HepG2 (cell line): Measurements from ENCODE around the gene DAPK3. TPM values are rescaled to one million over a fixed set of nuclear protein-coding genes. Genes with fewer than 3 reads are reported as not detected.

Experiments used
- AGO2 ChIP-seq: fragments of 200-400 bp; formaldehyde crosslinking; optimal IDR thresholded peaks from 2 replicates; pipeline ENCODE3; 2017; ENCODE audit warnings: mild to moderate bottlenecking, low read depth, low read length, moderate library complexity
- EEA1 ChIP-seq: sonication (generic); formaldehyde crosslinking; IDR thresholded peaks from 2 replicates; pipeline ENCODE4 v1.5.1; 2020; ENCODE audit warnings: mild to moderate bottlenecking, missing genetic modification reagents, borderline replicate concordance
- GABPB1 ChIP-seq: IDR thresholded peaks from 2 replicates; pipeline ENCODE4 v1.6.1; 2016; ENCODE audit warnings: mild to moderate bottlenecking, missing genetic modification reagents, moderate library complexity, missing compliant biosample characterization
- HMGA1 ChIP-seq: sonication (generic); formaldehyde crosslinking; conservative IDR thresholded peaks from 2 replicates; pipeline ENCODE4 v1.4.0; 2020; ENCODE audit warnings: missing genetic modification reagents
- HNRNPL ChIP-seq: fragments of 200-400 bp; formaldehyde crosslinking; IDR thresholded peaks from 2 replicates; pipeline ENCODE4 v1.6.1; 2017; ENCODE audit warnings: mild to moderate bottlenecking, low read depth, low read length
- MEF2D ChIP-seq: sonication (generic); formaldehyde crosslinking; IDR thresholded peaks from 2 replicates; pipeline ENCODE4 v1.5.1; 2020; ENCODE audit warnings: mild to moderate bottlenecking, missing genetic modification reagents
- RBFOX2 ChIP-seq: fragments of 200-400 bp; formaldehyde crosslinking; IDR thresholded peaks from 2 replicates; pipeline ENCODE4 v1.6.1; 2017; ENCODE audit warnings: low read depth, mild to moderate bottlenecking, low read length
- RBM22 ChIP-seq: fragments of 200-400 bp; formaldehyde crosslinking; optimal IDR thresholded peaks from 2 replicates; pipeline ENCODE3; 2017; ENCODE audit warnings: mild to moderate bottlenecking, low read length, moderate library complexity
- TAF1 ChIP-seq: sonication (generic); formaldehyde crosslinking; IDR thresholded peaks from 2 replicates; pipeline ENCODE4 v1.4.0; 2020; ENCODE audit warnings: missing genetic modification reagents
- U2AF1 ChIP-seq: fragments of 200-400 bp; formaldehyde crosslinking; optimal IDR thresholded peaks from 2 replicates; pipeline ENCODE3; 2017; ENCODE audit warnings: mild to moderate bottlenecking, low read depth, low read length
- ZNF263 ChIP-seq: sonication (generic); formaldehyde crosslinking; IDR thresholded peaks from 2 replicates; pipeline ENCODE4 v1.4.0; 2020; ENCODE audit warnings: missing genetic modification reagents
- ZNF496 ChIP-seq: sonication (generic); formaldehyde crosslinking; IDR thresholded peaks from 2 replicates; pipeline ENCODE4 v1.8.1; 2023; ENCODE audit warnings: mild to moderate bottlenecking, moderate library complexity, missing genetic modification reagents; ENCODE audit not compliant: insufficient replicate concordance
- polyA plus RNA-seq, 8 experiments: library from polyadenylated mRNA; depleted of rRNA in 3 of 8; stranded (reverse) in 7 of 8; unstranded in 1 of 8; fragments of >200 nt; fragmentation: Illumina TruSeq in 4 of 8; extraction: Trizol in 4 of 8; gene quantifications; 2 replicates each; pipeline versions ENCODE4 v1.2.1 to v1.2.3, GENCODE V29; 2011 to 2016; ENCODE audit warnings: low read depth in 4 of 8, missing spikeins in 1 of 8, mixed read lengths in 1 of 8; ENCODE audit not compliant: insufficient read depth in 1 of 8
- total RNA-seq, 5 experiments: library from RNA; depleted of rRNA; stranded (reverse); fragments of >200 nt; fragmentation: Illumina TruSeq; extraction: Trizol; gene quantifications; 2 replicates each; pipeline ENCODE4 v1.2.3, GENCODE V29; 2016; ENCODE audit warnings: low read depth in 1 of 5
- TF ChIP-seq, protein P1 (sequence below): sonication (generic); formaldehyde crosslinking; IDR thresholded peaks from 2 replicates; pipeline ENCODE4 v1.5.0; 2020; ENCODE audit warnings: missing genetic modification reagents
- TF ChIP-seq, protein P2 (sequence below): sonication (generic); formaldehyde crosslinking; IDR thresholded peaks from 2 replicates; pipeline ENCODE4 v1.4.0; 2020; ENCODE audit warnings: mild to moderate bottlenecking, missing genetic modification reagents

Gene DAPK3
- total and polyA plus RNA-seq, 2 of the 13 experiments (the other 11 are each of a cell fraction or from before 2014, with no cell fraction given), result 30.5 to 37.3 TPM

DNA sequence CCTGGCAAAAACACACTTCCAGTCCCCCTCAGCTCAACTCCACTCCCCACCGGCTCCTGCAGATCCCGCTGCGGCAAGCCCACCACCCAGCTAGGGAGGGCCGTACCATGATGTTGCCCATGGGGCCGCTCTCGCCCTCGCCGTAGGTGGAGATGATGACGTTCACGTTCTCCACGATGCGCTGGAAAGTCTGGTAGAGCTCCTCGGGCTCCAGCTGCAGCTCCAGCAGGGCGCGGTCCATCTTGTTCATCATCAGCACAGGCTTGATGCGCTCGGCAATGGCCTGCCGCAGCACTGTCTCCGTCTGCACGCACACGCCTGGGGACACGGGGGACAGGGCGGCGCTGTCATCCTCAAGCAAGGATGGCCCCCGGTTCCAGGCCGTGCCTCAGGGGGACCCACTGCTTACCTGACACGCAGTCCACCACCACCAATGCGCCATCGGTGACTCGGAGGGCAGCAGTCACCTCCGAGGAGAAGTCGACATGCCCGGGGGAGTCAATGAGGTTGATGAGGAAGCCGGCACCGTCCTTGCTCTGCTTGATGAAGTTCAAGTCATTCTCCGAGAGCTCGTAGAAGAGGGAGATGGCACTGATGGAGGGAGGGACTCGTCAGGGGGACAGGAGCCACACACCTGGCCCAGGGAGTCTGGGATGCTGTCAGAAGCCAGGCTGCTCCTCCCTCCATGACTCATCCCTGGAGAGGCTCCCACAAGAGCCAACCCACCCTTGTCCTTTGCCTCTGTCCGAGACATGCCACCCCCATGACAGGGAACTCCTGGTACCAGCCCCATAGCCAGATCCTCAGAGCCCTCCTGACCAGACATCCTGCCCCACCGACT, 12.0 kb upstream of the DAPK3 start (continued):
- peak; percentile 31; the same call in 1 of the 2 replicates for TF ChIP-seq GABPB1 (CRISPR knock-in tag)
- no peak for TF ChIP-seq HMGA1 (CRISPR knock-in tag)
- no peak for TF ChIP-seq ZNF496 (CRISPR knock-in tag)
- peak; percentile 61; the same call in 1 of the 2 replicates for TF ChIP-seq ZNF263 (CRISPR knock-in tag)
- TF ChIP-seq, protein P1, sequence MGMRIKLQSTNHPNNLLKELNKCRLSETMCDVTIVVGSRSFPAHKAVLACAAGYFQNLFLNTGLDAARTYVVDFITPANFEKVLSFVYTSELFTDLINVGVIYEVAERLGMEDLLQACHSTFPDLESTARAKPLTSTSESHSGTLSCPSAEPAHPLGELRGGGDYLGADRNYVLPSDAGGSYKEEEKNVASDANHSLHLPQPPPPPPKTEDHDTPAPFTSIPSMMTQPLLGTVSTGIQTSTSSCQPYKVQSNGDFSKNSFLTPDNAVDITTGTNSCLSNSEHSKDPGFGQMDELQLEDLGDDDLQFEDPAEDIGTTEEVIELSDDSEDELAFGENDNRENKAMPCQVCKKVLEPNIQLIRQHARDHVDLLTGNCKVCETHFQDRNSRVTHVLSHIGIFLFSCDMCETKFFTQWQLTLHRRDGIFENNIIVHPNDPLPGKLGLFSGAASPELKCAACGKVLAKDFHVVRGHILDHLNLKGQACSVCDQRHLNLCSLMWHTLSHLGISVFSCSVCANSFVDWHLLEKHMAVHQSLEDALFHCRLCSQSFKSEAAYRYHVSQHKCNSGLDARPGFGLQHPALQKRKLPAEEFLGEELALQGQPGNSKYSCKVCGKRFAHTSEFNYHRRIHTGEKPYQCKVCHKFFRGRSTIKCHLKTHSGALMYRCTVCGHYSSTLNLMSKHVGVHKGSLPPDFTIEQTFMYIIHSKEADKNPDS (CRISPR knock-in tag), result no peak
- TF ChIP-seq TAF1 (CRISPR knock-in tag), result no peak
- peak; percentile 61 for TF ChIP-seq RBM22
- no peak for TF ChIP-seq MEF2D (CRISPR knock-in tag)
- no peak for TF ChIP-seq EEA1
- peak; percentile 89 for TF ChIP-seq RBFOX2
- peak; percentile 62; the same call in 1 of the 2 replicates for TF ChIP-seq HNRNPL
- no peak for TF ChIP-seq U2AF1
- TF ChIP-seq AGO2, result peak; percentile 96
- TF ChIP-seq, protein P2, sequence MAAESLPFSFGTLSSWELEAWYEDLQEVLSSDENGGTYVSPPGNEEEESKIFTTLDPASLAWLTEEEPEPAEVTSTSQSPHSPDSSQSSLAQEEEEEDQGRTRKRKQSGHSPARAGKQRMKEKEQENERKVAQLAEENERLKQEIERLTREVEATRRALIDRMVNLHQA (CRISPR knock-in tag), result no peak
